ENCODE data around the gene STXBP1.
"Not testable (repeated sequence)": the region's sequence is repeated elsewhere in the genome, so short reads cannot be mapped to it uniquely, and the experiment has no call there.

Gene STXBP1

DNA sequence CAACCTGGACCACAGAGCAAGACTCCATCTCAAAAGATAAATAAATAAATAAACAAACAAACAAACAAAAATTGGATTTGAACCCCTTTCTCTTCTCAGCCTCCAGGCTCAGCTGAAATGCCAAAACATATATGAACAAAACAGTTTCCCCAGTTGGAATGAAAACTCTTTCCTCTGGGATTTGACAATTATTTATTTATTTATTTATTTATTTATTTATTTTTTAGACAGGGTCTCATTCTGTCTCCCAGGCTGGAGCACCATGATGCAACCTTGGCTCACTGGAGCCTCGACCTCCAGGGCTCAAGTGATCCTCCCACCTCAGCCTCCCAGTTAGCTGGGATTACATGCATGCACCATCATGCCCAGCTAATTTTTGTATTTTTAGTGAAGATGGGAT is 6.0 kb upstream of the STXBP1 start:
- DNase-seq (ENCODE audit: low read depth) = no peak
- H3K4me3 ChIP-seq (ENCODE audit: low read length) = no peak overlapping the region
- TF ChIP-seq, protein P1, sequence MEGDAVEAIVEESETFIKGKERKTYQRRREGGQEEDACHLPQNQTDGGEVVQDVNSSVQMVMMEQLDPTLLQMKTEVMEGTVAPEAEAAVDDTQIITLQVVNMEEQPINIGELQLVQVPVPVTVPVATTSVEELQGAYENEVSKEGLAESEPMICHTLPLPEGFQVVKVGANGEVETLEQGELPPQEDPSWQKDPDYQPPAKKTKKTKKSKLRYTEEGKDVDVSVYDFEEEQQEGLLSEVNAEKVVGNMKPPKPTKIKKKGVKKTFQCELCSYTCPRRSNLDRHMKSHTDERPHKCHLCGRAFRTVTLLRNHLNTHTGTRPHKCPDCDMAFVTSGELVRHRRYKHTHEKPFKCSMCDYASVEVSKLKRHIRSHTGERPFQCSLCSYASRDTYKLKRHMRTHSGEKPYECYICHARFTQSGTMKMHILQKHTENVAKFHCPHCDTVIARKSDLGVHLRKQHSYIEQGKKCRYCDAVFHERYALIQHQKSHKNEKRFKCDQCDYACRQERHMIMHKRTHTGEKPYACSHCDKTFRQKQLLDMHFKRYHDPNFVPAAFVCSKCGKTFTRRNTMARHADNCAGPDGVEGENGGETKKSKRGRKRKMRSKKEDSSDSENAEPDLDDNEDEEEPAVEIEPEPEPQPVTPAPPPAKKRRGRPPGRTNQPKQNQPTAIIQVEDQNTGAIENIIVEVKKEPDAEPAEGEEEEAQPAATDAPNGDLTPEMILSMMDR (conservative IDR thresholded peaks at IDR 0.05; ENCODE audit: low read length) = no peak

DNA sequence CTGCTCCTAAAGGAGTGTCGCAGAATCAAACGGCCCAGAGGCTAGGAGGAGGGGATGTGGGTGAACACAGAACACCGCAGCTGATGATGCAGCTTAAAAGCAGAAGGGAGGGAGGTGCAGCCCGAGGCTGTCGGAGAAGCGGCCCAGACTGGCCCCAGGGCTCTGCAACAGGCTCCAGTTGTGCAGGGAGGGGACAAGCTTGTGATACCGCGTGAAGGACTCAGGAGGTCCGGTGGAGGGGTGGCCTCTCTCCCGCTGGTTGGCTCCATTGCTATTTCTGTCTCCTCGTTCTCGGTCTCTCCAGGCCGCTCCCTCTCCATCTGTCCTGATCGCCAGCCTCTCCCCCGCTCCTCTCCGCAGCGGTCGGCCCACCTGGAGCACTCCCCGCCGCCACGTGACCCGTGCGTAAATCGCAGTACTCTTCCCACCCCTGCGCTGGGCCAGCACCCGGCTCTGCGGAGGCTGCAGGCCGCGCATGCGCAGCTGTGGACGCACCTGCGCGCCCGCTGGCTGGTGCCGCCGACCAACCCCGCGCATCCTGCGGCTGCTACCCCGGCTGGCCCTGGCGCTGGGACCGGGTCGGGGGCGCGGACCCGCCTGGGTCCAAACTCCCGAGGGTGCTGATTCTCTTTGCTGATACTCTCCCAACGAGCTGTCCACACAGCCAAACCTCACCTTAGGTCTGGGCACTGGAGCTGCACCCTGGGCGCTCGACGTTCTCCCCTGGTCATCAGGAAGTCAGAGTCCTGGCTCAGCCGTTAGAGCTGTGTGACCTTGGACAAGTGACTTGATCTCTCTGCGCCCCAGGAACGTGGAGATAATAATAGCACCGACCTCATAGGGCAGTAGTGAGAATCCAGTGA is 3.7 kb upstream of the STXBP1 start:
- no peak for DNase-seq (ENCODE audit: low read depth)
- TF ChIP-seq, protein P1 (conservative IDR thresholded peaks at IDR 0.05; ENCODE audit: low read length) = no peak
- no peak overlapping the region; the same call in 1 of the 2 replicates for H3K4me3 ChIP-seq (ENCODE audit: low read length)

DNA sequence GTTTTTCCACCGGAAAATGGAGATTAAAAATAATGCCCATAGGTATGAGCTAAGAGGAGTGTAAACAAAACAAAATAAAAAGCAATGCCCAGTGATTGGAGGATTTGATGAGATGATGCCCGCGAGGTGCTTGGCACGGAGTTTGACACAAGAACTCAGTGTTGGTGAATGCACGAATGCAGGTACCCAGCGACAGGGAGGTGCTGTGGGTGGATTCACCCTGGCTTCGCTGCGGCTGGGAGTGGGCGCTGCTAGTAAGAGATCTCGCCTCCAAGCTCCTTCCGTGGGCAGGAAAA is 526 bp upstream of the STXBP1 start:
- H3K4me3 ChIP-seq (ENCODE audit: low read length) = peak overlapping the region; percentile 72
- TF ChIP-seq, protein P1 (conservative IDR thresholded peaks at IDR 0.05; ENCODE audit: low read length) = no peak
- no peak for DNase-seq (ENCODE audit: low read depth)

DNA sequence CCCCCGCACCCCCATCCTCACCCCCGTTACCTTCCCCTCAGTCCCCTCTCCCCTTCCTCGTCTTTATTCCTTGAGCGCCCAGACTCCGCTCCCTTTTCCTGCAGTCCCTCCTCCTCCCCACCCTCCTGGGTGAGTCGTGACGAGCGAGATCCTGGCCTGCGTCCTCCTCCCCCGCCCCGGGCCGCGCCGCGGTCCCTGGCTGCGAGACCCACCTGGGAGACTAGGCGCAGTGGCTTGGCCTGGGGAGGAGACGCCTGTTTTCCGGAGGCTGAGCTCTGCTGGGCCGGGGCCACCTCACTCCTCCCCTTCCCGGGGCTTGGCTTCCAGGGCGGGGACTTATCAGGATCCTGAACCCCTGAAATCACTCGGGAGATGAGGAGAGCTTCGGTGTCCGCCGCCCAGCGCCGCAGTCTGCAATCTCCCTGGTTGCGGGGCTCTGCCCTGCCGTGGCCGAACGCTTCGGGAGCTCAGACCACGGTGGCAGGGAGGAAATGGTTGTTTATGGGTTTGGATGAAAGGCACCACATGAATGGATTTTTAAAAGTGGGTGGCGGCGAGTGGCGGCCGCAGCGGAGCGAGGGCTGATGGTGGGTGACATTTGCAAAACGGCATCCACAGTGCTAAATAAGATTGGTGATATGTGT is 984 bp downstream of the STXBP1 start:
- TF ChIP-seq, protein P1 (conservative IDR thresholded peaks at IDR 0.05; ENCODE audit: low read length) = no peak
- DNase-seq (ENCODE audit: low read depth) = peak; percentile 64
- peak overlapping the region; percentile 85 for H3K4me3 ChIP-seq (ENCODE audit: low read length)

DNA sequence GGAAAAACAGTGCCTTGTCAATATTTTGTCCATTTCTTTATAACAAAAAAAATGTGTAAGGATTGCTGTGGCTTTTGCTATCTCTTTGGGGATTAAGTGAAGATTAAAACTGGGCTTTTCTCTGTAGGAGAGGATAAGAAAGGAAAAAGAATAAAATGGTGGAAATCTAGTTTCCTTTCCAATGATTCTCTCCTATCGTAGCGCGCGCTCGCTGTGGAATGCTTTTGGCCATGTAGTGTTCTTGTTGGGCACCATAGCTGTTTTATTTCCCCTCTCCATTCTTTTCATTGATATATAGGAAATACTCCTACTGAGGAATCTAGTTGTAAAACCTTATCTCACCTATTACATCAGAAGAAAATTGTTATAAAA is 1.5 kb downstream of the STXBP1 start:
- H3K4me3 ChIP-seq (ENCODE audit: low read length) = peak overlapping the region; percentile 85
- DNase-seq (ENCODE audit: low read depth) = no peak
- TF ChIP-seq, protein P1 (conservative IDR thresholded peaks at IDR 0.05; ENCODE audit: low read length) = no peak

DNA sequence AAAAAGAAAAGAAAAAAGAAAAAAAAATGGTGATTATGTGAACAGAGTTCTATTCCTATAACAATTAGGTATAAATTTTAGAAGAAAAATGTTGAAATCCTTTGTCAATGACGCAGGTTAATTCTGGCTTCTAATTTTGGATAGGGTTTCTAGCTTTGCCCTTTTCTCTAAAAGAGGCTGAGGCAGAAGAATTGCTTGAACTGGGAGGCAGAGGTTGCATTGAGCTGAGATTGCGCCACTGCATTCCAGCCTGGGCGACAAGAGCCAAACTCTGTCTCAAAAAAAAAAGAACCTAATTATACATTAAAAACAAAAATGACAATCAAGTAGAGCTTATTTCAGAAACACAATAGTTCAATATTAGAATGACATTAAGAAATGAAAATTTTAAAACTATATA is 2.9 kb downstream of the STXBP1 start:
- TF ChIP-seq, protein P1 (conservative IDR thresholded peaks at IDR 0.05; ENCODE audit: low read length) = no peak
- DNase-seq (ENCODE audit: low read depth) = peak; percentile 46
- no peak overlapping the region for H3K4me3 ChIP-seq (ENCODE audit: low read length)

DNA sequence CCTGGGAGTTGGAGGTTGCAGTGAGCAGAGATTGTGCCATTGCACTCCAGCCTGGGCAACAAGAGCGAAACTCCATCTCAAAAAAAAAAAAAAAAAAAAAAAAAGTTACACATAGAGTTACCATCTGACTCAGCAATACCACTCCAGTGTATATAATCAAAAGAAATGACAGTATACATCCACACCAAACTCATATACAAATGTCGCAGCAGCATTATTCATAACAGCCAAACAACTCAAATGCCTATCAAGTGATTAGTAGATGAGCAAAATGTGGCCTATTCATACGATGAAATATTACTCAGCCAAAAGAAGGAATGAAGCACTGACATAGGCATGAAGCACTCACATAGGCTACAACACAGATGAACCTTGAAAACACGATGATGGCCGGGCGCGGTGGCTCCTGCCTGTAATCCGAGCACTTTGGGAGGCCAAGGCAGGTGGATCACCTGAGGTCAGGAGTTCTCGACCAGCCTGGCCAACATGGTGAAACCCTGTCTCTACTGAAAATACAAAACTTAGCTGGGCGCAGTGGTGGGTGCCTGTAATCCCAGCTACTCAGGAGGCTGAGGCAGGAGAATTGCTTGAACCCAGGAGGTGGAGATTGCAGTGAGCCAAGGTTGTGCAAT is 9.4 kb downstream of the STXBP1 start:
- not testable (repeated sequence) for H3K4me3 ChIP-seq (ENCODE audit: low read length); DNase-seq (ENCODE audit: low read depth)

All from AG10803 (cell line).